K562 (cell line): ENCODE data around the gene SLC4A3. TPM values are rescaled to one million over a fixed set of nuclear protein-coding genes. Genes with fewer than 3 reads are reported as not detected.

Experiments used
- ATAC-seq: fragments of 200-7000 bp; cut with Tn5 transposase; 3 replicates; pipeline ENCODE4 v1.9.1; 2020; ENCODE audit warnings: moderate library complexity
- BruUV-seq: library from RNA; stranded (reverse); fragments of 400-500 nt; replicated peaks from 2 replicates; lab custom pipeline; 2021; lab: Mats Ljungman, UMichigan
- CTCF ChIA-PET: fragments of 300-600 bp; formaldehyde crosslinking; extraction: SDS; loops from one replicate; lab custom pipeline; 2021; ENCODE audit warnings: low intra/inter-chr PET ratio; lab: Yijun Ruan, JAX
- POLR2A ChIA-PET: fragments of 300-600, 350-650 bp; sonication (Branson Sonifier 250); formaldehyde crosslinking; extraction: SDS; loops from one replicate; lab custom pipeline; 2021; ENCODE audit warnings: antibody characterized with exemption, inconsistent platforms; lab: Yijun Ruan, JAX
- DNase-seq, 4 experiments: peaks; one replicate each; pipeline versions ENCODE4 v3.0.0 to v3.0.0-alpha.2; 2011 to 2018; ENCODE audit warnings: low spot score in 3 of 4, mixed read lengths in 3 of 4; ENCODE audit errors: extremely low read depth in 1 of 4
- FAIRE-seq: peaks from 2 replicates; lab custom pipeline; 2011; peaks lifted over from hg19 to GRCh38; lab: Jason Lieb, UNC
- H2AFZ ChIP-seq: 2 replicates; pipeline ENCODE4 v1.6.0; 2011; ENCODE audit warnings: low read depth, low read length, control low read depth, inconsistent platforms
- H3K27ac ChIP-seq: fragments of 200-600 bp; 3 replicates; pipeline ENCODE4 v1.8.0; 2011; ENCODE audit warnings: low read depth, mild to moderate bottlenecking, control low read depth, inconsistent platforms, low read length, moderate library complexity, mixed read lengths; ENCODE audit errors: extremely low read depth
- H3K27me3 ChIP-seq, 2 experiments: fragments of 300-600 bp in 1 of 2; 2 replicates in 1 of 2; 3 replicates in 1 of 2; pipeline versions ENCODE4 v1.6.0 to v1.8.0; 2011; ENCODE audit warnings: inconsistent platforms in 2 of 2, low read length in 2 of 2, mild to moderate bottlenecking in 1 of 2, mixed read lengths in 1 of 2, moderate library complexity in 1 of 2; ENCODE audit not compliant: control insufficient read depth in 2 of 2, insufficient read depth in 2 of 2
- H3K36me3 ChIP-seq: fragments of 300-600 bp; 3 replicates; pipeline ENCODE4 v1.8.0; 2011; ENCODE audit warnings: mild to moderate bottlenecking, low read length, inconsistent platforms; ENCODE audit not compliant: control insufficient read depth, insufficient read depth
- H3K4me1 ChIP-seq, 2 experiments: fragments of 200-600 bp in 1 of 2; replicated peaks in 1 of 2; 2 replicates in 1 of 2; 3 replicates in 1 of 2; pipeline versions ENCODE4 v1.5.1 to v1.8.0; 2011; ENCODE audit warnings: inconsistent platforms in 2 of 2, low read length in 2 of 2, mild to moderate bottlenecking in 1 of 2, mixed read lengths in 1 of 2, moderate library complexity in 1 of 2; ENCODE audit not compliant: control insufficient read depth in 2 of 2, insufficient read depth in 2 of 2
- H3K4me2 ChIP-seq: 2 replicates; pipeline ENCODE4 v1.6.1; 2011; ENCODE audit warnings: low read length, control low read depth, inconsistent platforms, mixed read lengths; ENCODE audit not compliant: insufficient read depth
- H3K4me3 ChIP-seq: fragments of 200-600 bp; sonication (generic), shearing (Covaris generic); 2 replicates; pipeline ENCODE4 v1.5.1; 2016; ENCODE audit warnings: control low read depth, inconsistent platforms
- H3K79me2 ChIP-seq: fragments of 200-600 bp; 3 replicates; pipeline ENCODE4 v1.8.0; 2011; ENCODE audit warnings: low read length, inconsistent platforms; ENCODE audit not compliant: control insufficient read depth, insufficient read depth
- H3K9ac ChIP-seq, 2 experiments: 2 replicates each; pipeline versions ENCODE4 v1.6.0 to v1.6.1; 2011; ENCODE audit warnings: low read depth in 2 of 2, low read length in 2 of 2, control low read depth in 1 of 2, inconsistent platforms in 1 of 2, mild to moderate bottlenecking in 1 of 2, mixed read lengths in 1 of 2; ENCODE audit not compliant: insufficient read depth in 1 of 2
- H3K9me1 ChIP-seq: one replicate; pipeline ENCODE4 v1.6.0; 2011; ENCODE audit warnings: inconsistent platforms, mild to moderate bottlenecking, low read length, moderate library complexity; ENCODE audit not compliant: control insufficient read depth, insufficient read depth
- H3K9me3 ChIP-seq: replicated peaks from 2 replicates; pipeline ENCODE4 v1.5.1; 2011; ENCODE audit warnings: low read depth, low read length, inconsistent platforms; ENCODE audit not compliant: control insufficient read depth, insufficient read depth
- H4K20me1 ChIP-seq: replicated peaks from 2 replicates; pipeline ENCODE4 v1.6.1; 2011; ENCODE audit warnings: low read length, inconsistent platforms, mixed read lengths; ENCODE audit not compliant: control insufficient read depth, insufficient read depth
- BCOR ChIP-seq: fragments of 450-650 bp; IDR thresholded peaks from 2 replicates; pipeline ENCODE4 v1.6.1; 2016
- BRCA1 ChIP-seq, 2 experiments: fragments of 450-650 bp in 1 of 2; sonication (generic) in 1 of 2; formaldehyde crosslinking in 1 of 2; IDR thresholded peaks; 2 replicates each; pipeline versions ENCODE4 v1.5.0 to v1.6.1; 2017 to 2020; ENCODE audit warnings: mild to moderate bottlenecking in 1 of 2, missing genetic modification reagents in 1 of 2
- JUN ChIP-seq, 2 experiments: sonication (generic) in 1 of 2; formaldehyde crosslinking in 1 of 2; IDR thresholded peaks; 2 replicates each; pipeline versions ENCODE4 v1.6.1 to v1.8.0; 2012 to 2022; ENCODE audit warnings: borderline replicate concordance in 2 of 2, mild to moderate bottlenecking in 2 of 2, improper control_type of control experiment in 1 of 2, low read depth in 1 of 2, low read length in 1 of 2, missing genetic modification reagents in 1 of 2
- MNT ChIP-seq, 2 experiments: fragments of 450-650 bp; conservative IDR thresholded peaks; 2 replicates each; pipeline ENCODE4 v1.6.1; 2017; ENCODE audit warnings: mild to moderate bottlenecking in 2 of 2, moderate library complexity in 2 of 2
- NEUROD1 ChIP-seq: fragments of 150-350 bp; IDR thresholded peaks from 2 replicates; pipeline ENCODE4 v1.6.1; 2014; ENCODE audit warnings: borderline replicate concordance, low read length, low read depth; ENCODE audit not compliant: partially characterized antibody
- PRDM10 ChIP-seq: fragments of 450-650 bp; IDR thresholded peaks from 2 replicates; pipeline ENCODE4 v1.6.1; 2018; ENCODE audit not compliant: partially characterized antibody
- SMAD3 ChIP-seq: fragments of 450-650 bp; formaldehyde crosslinking; conservative IDR thresholded peaks from 2 replicates; pipeline ENCODE4 v1.4.0; 2020; ENCODE audit warnings: mild to moderate bottlenecking
- ZNF282 ChIP-seq: sonication (generic); formaldehyde crosslinking; IDR thresholded peaks from 2 replicates; pipeline ENCODE4 v1.8.1; 2023; ENCODE audit warnings: missing genetic modification reagents
- WGBS: fragments of 100-300 bp; shearing (Covaris generic); methylation state at CpG from one replicate; pipeline ENCODE4 v1.1.6; 2016; ENCODE audit warnings: low coverage, mixed read lengths; ENCODE audit not compliant: insufficient coverage; ENCODE audit errors: missing lambda C conversion rate; 5-methylcytosine and 5-hydroxymethylcytosine counted together
- in situ Hi-C: fragments of 300-500 bp; cut with MboI; formaldehyde crosslinking; loops from 4 replicates; pipeline ENCODE4 v1.15.0; 2018; ENCODE audit warnings: inconsistent platforms, mixed read lengths
- intact Hi-C: fragments of 100-400 bp; cut with micrococcal nuclease; formaldehyde crosslinking; loops from 2 replicates; pipeline ENCODE4 v1.14.2; 2022
- polyA plus RNA-seq, 8 experiments: library from polyadenylated mRNA; depleted of rRNA in 4 of 8; stranded (reverse) in 5 of 8; unstranded in 3 of 8; fragments of >200 nt; fragmentation: Nextera tagmentation in 2 of 8; fragmentation: Illumina TruSeq in 1 of 8; extraction: Ambion mirVana in 2 of 8; extraction: Trizol in 1 of 8; gene quantifications; 2 replicates each; pipeline versions ENCODE4 v1.2.1 to v1.2.3, GENCODE V29; 2011 to 2014; ENCODE audit warnings: inconsistent platforms in 1 of 8, missing spikeins in 1 of 8
- total RNA-seq, 7 experiments: library from RNA; depleted of rRNA in 6 of 7; stranded (reverse); fragments of >200 nt in 6 of 7; fragmentation: Illumina TruSeq in 2 of 7; extraction: Trizol in 2 of 7; gene quantifications; 2 replicates each; pipeline versions ENCODE4 v1.2.1 to v1.2.3, GENCODE V29; 2011 to 2021; ENCODE audit warnings: low replicate concordance in 1 of 7

The SLC4A3 gene
- total and polyA plus RNA-seq, 9 of the 15 experiments (the other 6 are each of a cell fraction or from before 2014, with no cell fraction given) = 0.04 to 0.31 (median 0.16) TPM; not detected in 5

GRCh38 chr2:219680958-219681693 lies 53.7 kb downstream of the SLC4A3 start:
- no peak overlapping the region for H3K9ac ChIP-seq
- in situ Hi-C loops = no loop called here
- no peaks in the 10 kb centered on the region for H4K20me1 ChIP-seq
- ChIA-PET POLR2A (interaction anchor here (0.9 kb wide), 1 partner anchor 20 kb away, joined by 3 read pairs; no protein-coding TSS in a partner anchor), CTCF (no interaction called here)
- no peaks in the 10 kb centered on the region for H3K27me3 ChIP-seq
- no peaks in the 10 kb centered on the region for H3K79me2 ChIP-seq
- no peaks in the 10 kb centered on the region for H3K9me1 ChIP-seq
- WGBS = 19% methylated on average over 4 of the region's 4 CpGs
- intact Hi-C loops = no loop called here
- no peak for ATAC-seq
- H3K27ac ChIP-seq = no peak overlapping the region
- no peak overlapping the region; the same call in 1 of the 2 replicates for H3K4me2 ChIP-seq
- H3K9me3 ChIP-seq = no peaks in the 10 kb centered on the region
- TF ChIP-seq PRDM10 (no peak), NEUROD1 (no peak), SMAD3 (no peak), BRCA1 (IDR thresholded peaks at IDR 0.05) (no peak), BRCA1 (CRISPR knock-in tag; IDR thresholded peaks at IDR 0.05) (no peak), MNT (conservative IDR thresholded peaks at IDR 0.05) (no peak), BCOR (peak; percentile 32; the same call in 1 of the 2 replicates), JUN (IDR thresholded peaks at IDR 0.05; ENCODE audit: borderline replicate concordance, low read depth, low read length) (no peak), JUN (CRISPR knock-in tag; IDR thresholded peaks at IDR 0.05; ENCODE audit: borderline replicate concordance) (no peak), ZNF282 (no peak)
- peaks cover 3 to 5% of the 10 kb centered on the region in 2 experiments; a peak in 3 of 5 replicates for H3K4me1 ChIP-seq
- no TSS peak for BruUV-seq
- no peaks in the 10 kb centered on the region for H3K36me3 ChIP-seq
- peak overlapping the region; percentile 59; the same call in 1 of the 2 replicates for H2AFZ ChIP-seq
- FAIRE-seq = no peak
- no peak overlapping the region for H3K4me3 ChIP-seq
- DNase-seq = no peak
